Colonic mucosa (tissue), 4 donors: ENCODE measurements around the gene TLCD4. TPM values are rescaled to one million over a fixed set of nuclear protein-coding genes. Genes with fewer than 3 reads are reported as not detected.
A peak's percentile ranks its signal among the peaks of the same experiment; 100 is the strongest.

ENCODE experiments used
- DNase-seq: peaks from one replicate; pipeline ENCODE4 v3.0.0-alpha.2; 2020
- H3K27ac ChIP-seq: fragments of 200-600 bp; one replicate; pipeline ENCODE4 v1.8.0; 2021
- H3K27me3 ChIP-seq: fragments of 200-600 bp; one replicate; pipeline ENCODE4 v1.8.0; 2021
- H3K36me3 ChIP-seq: fragments of 200-600 bp; one replicate; pipeline ENCODE4 v1.8.0; 2021
- H3K4me1 ChIP-seq: fragments of 200-600 bp; one replicate; pipeline ENCODE4 v1.8.0; 2021; ENCODE audit warnings: mild to moderate bottlenecking
- H3K4me3 ChIP-seq: fragments of 200-600 bp; one replicate; pipeline ENCODE4 v1.8.0; 2021
- H3K9ac ChIP-seq, 2 donors: one replicate each; pipeline ENCODE4 v1.7.0; 2013; ENCODE audit warnings: control low read depth in 2 of 2, low read depth in 2 of 2, low read length in 2 of 2
- H3K9me3 ChIP-seq: fragments of 200-600 bp; one replicate; pipeline ENCODE4 v1.8.0; 2021
- CTCF ChIP-seq: fragments of 200-600 bp; IDR thresholded peaks from one replicate; pipeline ENCODE4 v1.8.0; 2022; ENCODE audit warnings: antibody characterized with exemption, mild to moderate bottlenecking
- intact Hi-C: fragments of 100-400 bp; cut with DNase I; formaldehyde crosslinking; loops from one replicate; pipeline ENCODE4 v1.14.1; 2022
- total RNA-seq, 2 donors: library from RNA; stranded (reverse); fragmentation: NEBNext Ultra II Directional in 1 of 2; extraction: Animal tissue kit (Norgen Biotek cat#: 25700) in 1 of 2; gene quantifications; one replicate each; pipeline ENCODE4 v1.2.1, GENCODE V29; 2021
- donor health status: healthy.
- donor health status: DM: no; HTN: no; CAD: no.
- donor health status: DM: no; HTN: no; CAD: no.

TLCD4 gene
- total RNA-seq, 2 donors from 2014 or later = 28.3 to 46.0 TPM

GRCh38 chr1:95095833-95096217 lies 21.3 kb upstream of the TLCD4 start:
- no peak overlapping the region for H3K9ac ChIP-seq
- H3K27ac ChIP-seq = peak overlapping the region; percentile 42
- no peaks in the 10 kb centered on the region for H3K27me3 ChIP-seq
- no peaks in the 10 kb centered on the region for H3K36me3 ChIP-seq
- no peak overlapping the region for H3K4me3 ChIP-seq
- H3K9me3 ChIP-seq = no peaks in the 10 kb centered on the region
- peaks cover 2% of the 10 kb centered on the region for H3K4me1 ChIP-seq
- intact Hi-C loops = no loop called here
- TF ChIP-seq CTCF = no peak
- DNase-seq = no peak

GRCh38 chr1:95096218-95096841 lies 20.8 kb upstream of the TLCD4 start:
- no peak overlapping the region for H3K4me3 ChIP-seq
- no peaks in the 10 kb centered on the region for H3K27me3 ChIP-seq
- no peaks in the 10 kb centered on the region for H3K9me3 ChIP-seq
- TF ChIP-seq CTCF = no peak
- DNase-seq = no peak
- no peak overlapping the region for H3K9ac ChIP-seq
- intact Hi-C loops = no loop called here
- H3K36me3 ChIP-seq = no peaks in the 10 kb centered on the region
- peaks cover 2% of the 10 kb centered on the region for H3K4me1 ChIP-seq
- peak overlapping the region; percentile 42 for H3K27ac ChIP-seq

DNA sequence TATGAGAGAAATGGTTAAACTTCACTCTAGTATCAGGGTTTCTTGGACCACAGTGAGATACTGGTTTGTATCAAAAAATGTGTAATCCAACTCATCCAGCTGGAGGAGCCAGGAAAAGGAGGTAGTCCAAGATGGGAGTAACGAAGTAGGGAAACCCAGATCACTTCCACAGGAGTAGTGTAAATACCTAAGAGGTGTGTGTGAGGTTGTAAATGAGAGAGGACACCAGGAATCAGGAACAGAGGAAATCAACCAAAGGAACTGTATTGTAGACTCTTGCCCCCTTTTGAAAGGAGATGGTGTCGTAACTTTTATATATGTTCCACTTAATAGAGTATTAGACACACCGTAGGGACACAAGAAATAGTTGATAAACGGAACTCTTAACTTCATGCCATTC lies 19.7 kb upstream of the TLCD4 start:
- intact Hi-C loops = no loop called here
- Histone ChIP-seq H3K4me3 (no peak overlapping the region), H3K9me3 (no peaks in the 10 kb centered on the region), H3K9ac (no peak overlapping the region), H3K27me3 (no peaks in the 10 kb centered on the region), H3K36me3 (no peaks in the 10 kb centered on the region), H3K4me1 (peaks cover 2% of the 10 kb centered on the region), H3K27ac (no peak overlapping the region)
- no peak for TF ChIP-seq CTCF
- no peak for DNase-seq

DNA sequence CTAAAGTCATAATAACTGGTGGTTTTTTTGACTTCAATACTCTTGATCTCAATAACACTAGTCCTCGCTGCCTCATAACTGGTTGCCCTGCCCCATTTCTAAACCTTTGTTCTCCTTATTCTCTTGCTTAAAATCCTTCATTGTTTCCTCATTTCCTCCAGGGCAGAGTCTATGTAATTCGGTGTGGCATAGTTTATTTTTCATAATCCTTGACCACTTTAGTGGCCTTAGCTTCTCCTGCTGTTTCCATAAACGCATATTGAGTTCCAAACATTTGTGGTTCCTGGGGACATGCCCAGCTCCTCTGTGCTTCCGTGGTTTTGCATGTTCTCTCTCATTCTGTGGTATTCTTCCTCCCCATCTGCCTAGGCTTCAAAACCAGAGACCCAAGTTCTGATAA lies 19.0 kb upstream of the TLCD4 start:
- peaks cover 2% of the 10 kb centered on the region for H3K4me1 ChIP-seq
- H3K36me3 ChIP-seq = no peaks in the 10 kb centered on the region
- H3K9ac ChIP-seq = no peak overlapping the region
- H3K4me3 ChIP-seq = no peak overlapping the region
- no peaks in the 10 kb centered on the region for H3K9me3 ChIP-seq
- H3K27ac ChIP-seq = peak overlapping the region; percentile 51
- no peak for DNase-seq
- H3K27me3 ChIP-seq = no peaks in the 10 kb centered on the region
- TF ChIP-seq CTCF = no peak
- intact Hi-C loops = no loop called here

DNA sequence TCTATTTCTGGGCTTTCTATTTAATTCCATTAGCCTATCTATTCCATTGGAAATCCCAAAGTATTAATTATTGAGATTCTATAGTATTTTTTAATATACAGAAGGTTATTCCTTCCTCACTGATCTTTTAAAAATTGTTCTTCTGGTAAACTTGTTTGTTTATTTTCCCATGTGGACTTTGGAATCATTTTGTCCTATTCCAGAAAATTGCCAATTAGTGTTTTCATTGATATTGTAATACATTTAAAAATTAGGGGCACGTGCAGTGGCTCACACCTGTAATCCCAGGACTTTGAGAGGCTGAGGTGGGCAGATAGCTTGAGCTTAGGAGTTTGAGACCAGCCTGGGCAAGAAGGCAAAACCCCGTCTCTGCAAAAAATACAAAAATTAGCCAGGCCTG lies 8.4 kb upstream of the TLCD4 start:
- TF ChIP-seq CTCF = no peak
- Histone ChIP-seq H3K4me3 (no peak overlapping the region), H3K27me3 (no peaks in the 10 kb centered on the region), H3K9me3 (no peaks in the 10 kb centered on the region), H3K27ac (no peak overlapping the region), H3K36me3 (no peaks in the 10 kb centered on the region), H3K4me1 (no peaks in the 10 kb centered on the region), H3K9ac (no peak overlapping the region)
- no peak for DNase-seq
- intact Hi-C loops = no loop called here
